ENCODE measurements around the gene ALPK3.

GRCh38 chr15:84909029-84909428 is 91.9 kb downstream of the ALPK3 start:
- TF ChIP-seq CTCF (IDR thresholded peaks at IDR 0.05; ENCODE audit: low read depth, low read length, poor library complexity, severe bottlenecking) (no peak), EZH2phosphoT487 (IDR thresholded peaks at IDR 0.05; ENCODE audit: borderline replicate concordance, low read length) (no peak)
